NCI-H1436 (cell line): ENCODE data around the gene KLF11.
A peak's percentile ranks its signal among the peaks of the same experiment; 100 is the strongest.

Experiments
- DNase-seq: peaks from one replicate; lab custom pipeline; 2025; lab: John Stamatoyannopoulos, UW

Gene KLF11

DNA sequence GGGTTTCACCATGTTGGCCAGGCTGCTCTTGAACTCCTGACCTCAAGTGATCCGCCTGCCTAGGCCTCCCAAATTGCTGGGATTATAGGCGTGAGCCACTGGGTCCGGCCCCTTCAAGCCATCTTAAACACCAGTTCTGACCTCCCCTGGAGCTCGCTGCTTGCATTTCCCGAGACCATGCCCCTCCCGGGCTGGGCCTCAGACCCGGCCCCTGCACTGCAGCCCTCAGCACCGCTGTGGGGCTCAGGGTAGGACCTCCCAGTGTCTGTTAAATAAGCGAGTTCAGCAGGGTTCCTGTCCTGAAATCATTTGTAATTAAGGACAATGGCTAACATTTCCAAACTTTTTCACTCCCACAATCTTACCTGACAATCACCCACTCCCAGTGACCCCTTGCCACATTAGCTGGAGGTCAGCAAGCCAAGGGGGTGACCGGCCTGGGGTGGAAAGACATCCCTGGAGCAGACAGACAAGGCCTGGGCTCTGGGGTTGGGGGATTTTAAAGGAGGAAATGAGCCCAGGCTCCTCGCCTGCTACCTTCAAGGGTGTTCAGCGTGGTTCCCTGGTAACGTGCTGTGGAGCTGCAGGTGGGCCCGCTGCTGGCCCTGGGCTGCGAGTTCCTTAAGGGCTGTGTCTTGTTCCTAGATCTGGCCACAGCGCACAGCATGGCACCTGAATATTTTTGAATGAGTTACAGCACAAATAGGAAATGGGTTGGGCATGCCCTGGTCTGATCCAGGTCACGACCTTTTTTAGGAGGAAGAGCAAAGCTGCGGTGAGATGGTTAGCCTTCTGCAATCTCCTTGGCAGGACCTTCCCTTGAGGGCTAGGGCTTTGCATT, 21.8 kb downstream of the KLF11 start:
- DNase-seq: no peak

- no peak for DNase-seq
Observed at GRCh38 chr2:10065773-10066055, 22.4 kb downstream of the KLF11 start.

GRCh38 chr2:10067330-10067729, 24.0 kb downstream of the KLF11 start:
- no peak for DNase-seq

DNA sequence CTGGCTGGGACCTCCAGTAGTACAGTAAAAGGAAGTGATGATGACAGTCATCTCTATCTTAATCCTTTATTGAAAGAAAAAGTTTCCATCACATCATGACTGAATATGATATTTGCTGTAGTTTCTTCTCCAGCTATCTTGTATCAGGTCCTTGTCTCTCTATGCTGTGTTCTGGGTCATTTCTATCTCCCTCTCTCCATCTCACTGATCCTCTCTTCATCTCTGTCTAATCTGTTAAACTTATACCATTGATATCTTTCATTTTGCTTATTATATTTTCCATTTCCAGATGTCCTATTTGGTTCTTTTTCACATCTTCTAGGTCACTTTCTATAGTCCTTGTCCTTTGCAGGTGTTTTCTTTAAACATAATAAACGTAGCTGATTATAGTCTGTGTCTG, 24.5 kb downstream of the KLF11 start:
- no peak for DNase-seq

DNA sequence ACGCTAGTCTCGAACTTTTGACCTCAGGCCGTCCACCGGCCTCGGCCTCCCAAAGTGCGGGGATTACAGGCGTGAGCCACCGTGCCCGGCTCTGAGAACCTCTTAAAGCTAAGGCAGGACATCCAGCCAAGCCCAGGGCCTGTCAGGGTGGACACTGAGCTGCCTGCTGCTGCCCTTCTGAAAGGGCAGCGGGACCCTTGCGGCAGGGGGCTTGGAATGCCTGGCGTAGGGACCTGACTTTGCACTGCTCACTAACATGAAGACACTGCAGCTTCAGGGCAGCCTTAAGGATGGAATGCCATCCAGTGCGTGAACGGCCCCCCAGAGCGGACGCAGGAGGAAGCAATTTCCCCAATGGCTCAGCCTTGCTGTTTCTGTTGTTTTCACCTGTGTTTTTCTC, 27.8 kb downstream of the KLF11 start:
- no peak for DNase-seq

GRCh38 chr2:10071595-10071994, 28.2 kb downstream of the KLF11 start:
- DNase-seq: no peak

GRCh38 chr2:10072656-10073480, 29.5 kb downstream of the KLF11 start:
- DNase-seq: peak; percentile 84

DNA sequence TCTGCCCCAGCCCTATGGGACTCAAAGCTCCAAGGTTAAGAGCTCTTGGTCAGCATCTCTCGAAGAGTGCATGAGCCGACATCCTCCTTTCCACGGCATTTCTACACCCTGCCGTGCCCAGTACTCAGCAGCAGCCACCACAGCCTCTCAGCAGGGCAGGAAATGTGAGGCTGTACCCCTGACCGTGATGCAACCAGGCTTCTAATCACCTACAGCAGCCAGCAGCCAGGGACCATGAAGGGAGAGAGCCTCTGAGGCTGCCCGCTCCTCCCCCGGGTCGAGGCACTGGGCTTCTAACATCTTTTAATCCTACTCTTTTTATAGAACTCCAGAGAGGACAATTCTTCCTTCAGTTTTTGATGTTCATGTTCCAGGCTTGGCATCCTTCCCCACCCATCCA, 30.4 kb downstream of the KLF11 start:
- no peak for DNase-seq

- no peak for DNase-seq
Observed at GRCh38 chr2:10075101-10075500, 31.8 kb downstream of the KLF11 start.

DNA sequence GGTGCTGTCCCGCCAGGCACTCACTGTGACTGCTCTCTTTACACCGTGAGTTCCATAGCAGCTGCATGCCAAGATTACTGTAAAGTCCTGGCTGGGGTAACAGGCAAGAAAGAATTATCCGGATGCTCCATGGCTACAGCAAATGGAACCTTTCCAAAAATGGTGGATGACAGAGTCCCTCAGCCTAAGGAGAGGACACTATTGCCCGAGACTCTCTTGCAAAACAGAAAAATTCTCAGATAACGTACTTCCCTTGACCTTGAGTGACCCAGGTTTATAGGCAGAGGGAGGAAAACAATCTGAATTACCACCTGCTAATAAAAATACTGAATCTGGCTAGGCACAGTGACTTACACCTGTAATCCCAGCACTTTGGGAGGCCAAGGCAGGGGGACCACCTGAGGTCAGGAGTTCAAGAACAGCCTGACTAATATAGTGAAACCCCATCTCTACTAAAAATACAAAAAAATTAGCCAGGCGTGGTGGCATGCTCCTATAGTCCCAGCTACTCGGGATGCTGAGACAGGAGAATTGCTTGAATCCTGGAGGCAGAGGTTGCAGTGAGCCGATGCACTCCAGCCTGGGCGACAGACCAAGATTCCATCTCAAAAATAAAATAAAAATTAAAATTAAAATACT, 32.3 kb downstream of the KLF11 start:
- DNase-seq: no peak

DNA sequence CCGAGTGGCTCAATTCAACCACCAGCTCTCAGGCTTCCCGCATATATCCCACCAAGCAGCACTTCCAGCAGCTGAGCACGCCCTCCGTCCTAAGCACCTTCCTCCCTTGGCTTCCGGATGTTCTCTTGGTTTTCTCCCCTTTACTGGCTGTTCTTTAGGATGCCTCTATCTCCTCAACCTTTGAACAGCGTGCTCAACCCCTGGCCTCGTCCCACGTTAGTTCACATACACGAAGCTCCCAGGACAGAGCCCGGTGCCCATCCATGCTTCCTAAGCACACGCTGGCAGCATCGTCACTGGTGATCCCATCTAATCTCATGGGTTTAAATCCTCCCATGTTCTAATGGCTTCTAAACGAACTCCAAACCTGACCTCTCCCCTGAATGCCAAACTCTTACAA, 33.2 kb downstream of the KLF11 start:
- DNase-seq: no peak

GRCh38 chr2:10076988-10077527, 33.7 kb downstream of the KLF11 start:
- no peak for DNase-seq

DNA sequence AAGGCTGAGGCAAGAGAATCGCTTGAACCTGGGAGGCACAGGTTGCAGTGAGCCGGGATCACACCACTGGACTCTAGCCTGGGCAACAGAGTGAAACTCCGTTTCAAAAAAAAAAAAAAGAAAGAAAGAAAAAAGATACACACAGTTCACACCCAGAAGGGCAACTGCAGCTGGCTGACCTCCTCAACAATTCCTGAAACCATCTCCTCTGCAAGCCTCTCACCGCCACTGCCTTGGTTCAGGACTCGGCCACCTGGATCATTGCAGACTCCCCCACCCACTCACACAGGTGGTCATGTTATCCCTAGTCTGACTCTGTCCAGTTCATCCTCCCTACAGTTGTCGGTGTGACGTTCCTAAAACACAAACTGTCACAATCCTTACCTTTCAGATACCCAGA, 34.7 kb downstream of the KLF11 start:
- DNase-seq: no peak

- DNase-seq: no peak
Observed at GRCh38 chr2:10078704-10079265, 35.4 kb downstream of the KLF11 start.

- DNase-seq: no peak
Observed at GRCh38 chr2:10079266-10079869, 36.0 kb downstream of the KLF11 start.

GRCh38 chr2:10079870-10080535, 36.7 kb downstream of the KLF11 start, which contains the start of gene CYS1:
TSS of gene CYS1 (minus strand) at chr2:10080411. CDS start at chr2:10080223, 188 bp downstream.
- no peak for DNase-seq

GRCh38 chr2:10080536-10081304, 37.4 kb downstream of the KLF11 start:
- no peak for DNase-seq

GRCh38 chr2:10083046-10083445, 39.7 kb downstream of the KLF11 start:
- DNase-seq: no peak

GRCh38 chr2:10083692-10084211, 40.4 kb downstream of the KLF11 start:
- DNase-seq: no peak

- DNase-seq: no peak
Observed at GRCh38 chr2:10084223-10084865, 41.0 kb downstream of the KLF11 start.
